ENCODE results near the gene RNF121.

DNA sequence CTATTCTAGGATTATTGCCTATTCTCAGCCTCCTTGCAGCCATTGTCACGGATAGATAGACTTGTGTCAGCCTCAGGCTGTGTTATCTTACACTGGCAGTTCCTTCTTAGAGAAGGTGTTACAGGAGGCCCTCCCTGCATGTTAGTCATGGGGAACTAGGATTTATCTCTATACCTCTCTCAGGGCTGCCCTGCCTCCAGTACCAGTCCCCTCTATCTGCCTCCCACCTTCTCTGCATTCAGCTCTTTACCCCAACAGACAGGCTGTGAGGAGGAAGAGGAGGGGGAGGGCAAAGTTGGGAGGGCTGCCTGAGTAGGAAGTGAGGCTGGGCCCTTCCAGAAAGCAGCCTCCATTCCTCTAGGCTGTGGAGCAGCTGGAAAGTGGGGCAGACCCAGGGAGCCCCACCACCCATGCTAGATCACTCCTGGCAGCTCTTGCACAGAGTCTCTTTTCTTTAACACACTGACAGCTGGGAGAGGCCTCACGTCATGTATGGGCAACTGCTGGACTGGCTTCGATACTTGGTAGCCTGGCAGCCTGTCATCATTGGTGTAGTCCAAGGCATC lies 67.0 kb downstream of the RNF121 start:
- TF ChIP-seq EP300 (IDR thresholded peaks at IDR 0.05), result no peak
- no peak for TF ChIP-seq POLR2A (IDR thresholded peaks at IDR 0.05)
- TF ChIP-seq, protein P1, sequence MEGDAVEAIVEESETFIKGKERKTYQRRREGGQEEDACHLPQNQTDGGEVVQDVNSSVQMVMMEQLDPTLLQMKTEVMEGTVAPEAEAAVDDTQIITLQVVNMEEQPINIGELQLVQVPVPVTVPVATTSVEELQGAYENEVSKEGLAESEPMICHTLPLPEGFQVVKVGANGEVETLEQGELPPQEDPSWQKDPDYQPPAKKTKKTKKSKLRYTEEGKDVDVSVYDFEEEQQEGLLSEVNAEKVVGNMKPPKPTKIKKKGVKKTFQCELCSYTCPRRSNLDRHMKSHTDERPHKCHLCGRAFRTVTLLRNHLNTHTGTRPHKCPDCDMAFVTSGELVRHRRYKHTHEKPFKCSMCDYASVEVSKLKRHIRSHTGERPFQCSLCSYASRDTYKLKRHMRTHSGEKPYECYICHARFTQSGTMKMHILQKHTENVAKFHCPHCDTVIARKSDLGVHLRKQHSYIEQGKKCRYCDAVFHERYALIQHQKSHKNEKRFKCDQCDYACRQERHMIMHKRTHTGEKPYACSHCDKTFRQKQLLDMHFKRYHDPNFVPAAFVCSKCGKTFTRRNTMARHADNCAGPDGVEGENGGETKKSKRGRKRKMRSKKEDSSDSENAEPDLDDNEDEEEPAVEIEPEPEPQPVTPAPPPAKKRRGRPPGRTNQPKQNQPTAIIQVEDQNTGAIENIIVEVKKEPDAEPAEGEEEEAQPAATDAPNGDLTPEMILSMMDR (IDR thresholded peaks at IDR 0.05), result no peak
